ENCODE results near the gene TMIGD1.

The TMIGD1 gene

DNA sequence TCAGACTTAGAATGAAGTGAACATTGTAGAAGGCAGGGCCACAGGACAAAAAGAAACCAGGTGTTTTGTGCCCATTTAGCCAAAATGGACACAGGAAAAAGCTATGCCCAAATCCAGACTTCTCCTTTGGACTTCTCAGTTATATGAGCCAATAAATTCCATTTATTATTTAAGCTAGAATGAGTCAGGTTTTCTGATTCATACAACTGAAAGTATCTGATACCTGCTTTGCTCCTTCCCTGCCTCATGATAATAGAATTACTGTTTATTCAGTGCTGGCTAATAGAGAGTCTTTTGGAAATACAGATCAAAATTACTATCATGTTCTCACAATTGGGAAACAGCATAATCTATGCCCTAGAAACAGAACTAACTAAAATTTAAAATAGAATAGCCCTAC is 36.1 kb upstream of the TMIGD1 start:
- TF ChIP-seq, protein P1, sequence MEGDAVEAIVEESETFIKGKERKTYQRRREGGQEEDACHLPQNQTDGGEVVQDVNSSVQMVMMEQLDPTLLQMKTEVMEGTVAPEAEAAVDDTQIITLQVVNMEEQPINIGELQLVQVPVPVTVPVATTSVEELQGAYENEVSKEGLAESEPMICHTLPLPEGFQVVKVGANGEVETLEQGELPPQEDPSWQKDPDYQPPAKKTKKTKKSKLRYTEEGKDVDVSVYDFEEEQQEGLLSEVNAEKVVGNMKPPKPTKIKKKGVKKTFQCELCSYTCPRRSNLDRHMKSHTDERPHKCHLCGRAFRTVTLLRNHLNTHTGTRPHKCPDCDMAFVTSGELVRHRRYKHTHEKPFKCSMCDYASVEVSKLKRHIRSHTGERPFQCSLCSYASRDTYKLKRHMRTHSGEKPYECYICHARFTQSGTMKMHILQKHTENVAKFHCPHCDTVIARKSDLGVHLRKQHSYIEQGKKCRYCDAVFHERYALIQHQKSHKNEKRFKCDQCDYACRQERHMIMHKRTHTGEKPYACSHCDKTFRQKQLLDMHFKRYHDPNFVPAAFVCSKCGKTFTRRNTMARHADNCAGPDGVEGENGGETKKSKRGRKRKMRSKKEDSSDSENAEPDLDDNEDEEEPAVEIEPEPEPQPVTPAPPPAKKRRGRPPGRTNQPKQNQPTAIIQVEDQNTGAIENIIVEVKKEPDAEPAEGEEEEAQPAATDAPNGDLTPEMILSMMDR (IDR thresholded peaks at IDR 0.05; ENCODE audit: low read depth, low read length) = no peak
- no peak overlapping the region for H3K4me3 ChIP-seq (ENCODE audit: low read depth, low read length)

DNA sequence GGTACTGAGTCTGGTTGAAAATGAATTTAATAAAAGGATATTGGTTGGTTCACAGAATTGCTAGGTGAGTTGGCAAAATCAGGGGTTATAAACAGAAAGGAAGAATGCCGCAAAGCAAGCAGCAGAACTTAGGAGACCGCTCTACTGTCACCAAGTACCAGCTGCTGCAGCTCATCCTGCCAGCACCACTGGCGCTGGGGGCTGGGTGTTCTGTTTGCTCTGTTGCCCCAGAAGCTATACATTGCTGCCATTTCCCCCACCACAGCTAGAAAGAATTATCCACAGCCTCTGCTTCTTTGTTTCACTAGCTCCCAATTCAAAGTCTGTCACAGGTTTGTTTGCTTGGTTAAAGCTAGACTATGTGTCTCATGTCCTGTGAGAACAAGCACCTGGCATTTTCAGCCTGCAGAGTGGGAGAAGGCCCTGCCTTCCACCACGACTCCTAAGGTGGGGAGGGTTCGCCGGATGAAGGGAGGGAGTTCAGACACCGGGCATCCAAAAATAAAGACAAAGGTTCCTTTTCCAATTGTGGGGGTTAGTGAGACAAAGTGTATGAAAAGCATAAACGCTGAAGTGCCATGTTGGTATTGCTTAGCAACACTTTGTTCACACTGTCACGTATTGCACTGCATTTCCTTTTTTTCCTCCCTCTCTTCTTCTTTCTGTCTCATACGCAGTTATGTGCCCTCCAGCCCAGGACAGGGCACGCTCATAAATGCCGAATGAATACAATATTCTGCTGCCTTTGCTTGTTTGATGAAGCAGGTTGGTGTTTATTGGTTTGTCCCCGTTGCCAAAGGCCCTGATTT is 35.3 kb upstream of the TMIGD1 start:
- H3K4me3 ChIP-seq (ENCODE audit: low read depth, low read length) = no peak overlapping the region
- TF ChIP-seq, protein P1 (IDR thresholded peaks at IDR 0.05; ENCODE audit: low read depth, low read length) = no peak

DNA sequence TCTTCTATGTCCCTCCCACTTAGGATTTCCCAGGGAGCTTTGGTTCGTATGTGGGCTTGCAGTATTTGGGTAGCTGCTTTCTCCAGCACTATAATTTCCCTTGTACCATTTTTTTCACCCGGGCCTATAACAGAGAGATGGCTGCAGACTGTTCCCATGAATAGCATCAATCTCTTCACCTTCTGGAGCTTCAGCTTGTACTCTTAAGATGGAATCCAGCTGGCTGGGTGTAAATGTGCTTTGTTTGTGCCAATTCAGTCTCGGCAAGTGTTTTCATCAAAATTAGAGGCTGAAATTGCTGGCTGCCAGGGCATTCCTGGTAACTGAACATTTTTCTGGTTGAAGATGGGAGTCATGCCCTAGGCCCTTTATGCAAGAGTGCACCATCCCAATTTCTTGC is 32.7 kb upstream of the TMIGD1 start:
- TF ChIP-seq, protein P1 (IDR thresholded peaks at IDR 0.05; ENCODE audit: low read depth, low read length) = no peak
- H3K4me3 ChIP-seq (ENCODE audit: low read depth, low read length) = no peak overlapping the region

DNA sequence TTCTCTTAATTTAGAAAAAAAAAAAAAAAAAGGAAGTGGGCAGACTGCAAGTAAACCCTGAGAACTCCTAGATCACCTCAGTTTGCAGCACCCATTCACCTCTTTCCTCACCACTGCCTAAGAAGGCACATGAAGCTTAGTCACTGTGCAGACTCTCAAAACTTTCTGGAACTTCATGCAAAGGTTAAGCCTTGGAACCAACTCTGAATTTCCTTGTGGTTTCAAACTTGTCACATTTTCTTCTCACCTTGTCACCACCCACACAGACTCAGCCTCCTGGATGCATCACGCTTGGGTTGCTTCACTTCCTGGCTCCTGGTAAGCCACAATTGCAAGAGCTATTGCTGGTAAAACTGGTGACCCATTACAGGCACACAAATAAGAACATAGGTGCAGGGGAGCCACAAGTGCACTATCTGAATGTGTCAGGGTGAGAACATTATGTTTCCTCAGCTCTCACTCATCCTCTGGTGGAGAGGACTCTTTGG is 29.9 kb upstream of the TMIGD1 start:
- H3K4me3 ChIP-seq (ENCODE audit: low read depth, low read length) = no peak overlapping the region
- TF ChIP-seq, protein P1 (IDR thresholded peaks at IDR 0.05; ENCODE audit: low read depth, low read length) = no peak

DNA sequence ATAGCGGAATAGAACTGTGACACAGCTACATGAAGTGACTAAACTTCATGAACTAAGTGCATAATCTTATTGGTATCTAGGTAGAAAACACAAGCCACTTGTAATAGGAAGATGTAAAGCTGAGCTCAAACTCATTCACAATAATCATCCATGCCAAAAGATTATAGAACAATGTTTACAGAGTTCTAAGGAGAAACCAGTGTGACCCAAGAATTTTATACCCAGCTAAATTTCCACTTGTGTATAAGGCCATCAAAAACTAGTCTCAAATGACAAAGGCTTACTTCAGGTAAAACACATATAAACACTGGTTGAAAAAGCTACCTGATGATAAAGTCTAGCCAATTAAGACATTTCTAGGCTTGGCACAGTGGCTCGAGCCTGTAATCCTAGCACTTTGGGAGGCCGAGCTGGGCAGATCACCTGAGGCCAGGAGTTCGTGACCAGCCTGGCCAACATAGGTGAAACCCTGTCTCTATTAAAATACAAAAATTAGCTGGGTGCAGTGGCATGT is 28.0 kb upstream of the TMIGD1 start:
- TF ChIP-seq, protein P1 (IDR thresholded peaks at IDR 0.05; ENCODE audit: low read depth, low read length) = no peak
- H3K4me3 ChIP-seq (ENCODE audit: low read depth, low read length) = no peak overlapping the region

DNA sequence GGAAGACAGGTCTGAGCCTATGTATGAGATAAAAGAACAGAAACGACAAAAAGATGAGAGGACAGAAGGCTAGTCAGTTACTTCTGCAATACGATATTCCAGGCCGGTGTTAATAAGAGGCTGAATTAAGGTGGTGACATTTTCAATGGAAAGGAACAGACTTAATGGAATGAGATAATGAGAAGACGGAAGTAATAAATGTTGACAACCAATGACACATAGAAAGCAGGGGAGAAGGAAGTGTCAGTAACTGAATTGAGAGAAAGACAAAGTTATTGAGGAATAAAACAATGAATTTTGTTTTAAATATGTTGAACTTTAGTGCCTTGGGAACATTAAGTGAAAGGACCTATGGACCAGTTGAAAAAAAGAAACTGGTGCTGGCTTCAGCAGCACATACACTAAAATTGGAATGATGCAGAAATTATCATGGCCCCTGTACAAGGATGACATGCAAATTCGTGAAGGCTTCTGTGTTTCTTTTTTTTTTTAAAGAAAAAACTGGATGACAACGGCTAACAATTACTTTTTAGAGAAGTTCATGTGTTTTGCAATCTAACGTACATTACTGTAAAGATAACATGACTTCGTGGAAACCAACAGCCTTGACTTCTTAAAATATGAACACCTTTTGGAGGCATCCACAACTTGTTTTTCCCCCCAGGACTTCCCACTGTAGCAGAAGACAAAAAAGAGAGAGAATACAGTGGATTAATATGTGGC is 26.4 kb upstream of the TMIGD1 start:
- TF ChIP-seq, protein P1 (IDR thresholded peaks at IDR 0.05; ENCODE audit: low read depth, low read length) = no peak

More for the DNA sequence above, 26.4 kb upstream of the TMIGD1 start:
- no peak overlapping the region for H3K4me3 ChIP-seq (ENCODE audit: low read depth, low read length)

Data from WI38 (cell line).